ENCODE results near the gene CBLIF.
"Not testable (repeated sequence)": the region's sequence is repeated elsewhere in the genome, so short reads cannot be mapped to it uniquely, and the experiment has no call there.

The CBLIF gene

GRCh38 chr11:59794417-59794816, 50.9 kb downstream of the CBLIF start:
- DNase-seq (ENCODE audit: low spot score), result no peak

GRCh38 chr11:59792507-59792906, 52.8 kb downstream of the CBLIF start:
- DNase-seq (ENCODE audit: low spot score), result no peak

- no peak for DNase-seq (ENCODE audit: low spot score)
Observed at GRCh38 chr11:59791639-59792038, 53.7 kb downstream of the CBLIF start.

- no peak for DNase-seq (ENCODE audit: low spot score)
Observed at GRCh38 chr11:59787816-59788215, 57.5 kb downstream of the CBLIF start.

GRCh38 chr11:59787255-59787588, 58.1 kb downstream of the CBLIF start:
- DNase-seq (ENCODE audit: low spot score), result no peak

GRCh38 chr11:59785818-59786217, 59.5 kb downstream of the CBLIF start:
- DNase-seq (ENCODE audit: low spot score), result no peak

GRCh38 chr11:59784441-59784840, 60.9 kb downstream of the CBLIF start:
- DNase-seq (ENCODE audit: low spot score), result not testable (repeated sequence)

GRCh38 chr11:59783632-59784090, 61.6 kb downstream of the CBLIF start:
- no peak for DNase-seq (ENCODE audit: low spot score)

- DNase-seq (ENCODE audit: low spot score), result no peak
Observed at GRCh38 chr11:59782080-59782479, 63.2 kb downstream of the CBLIF start.

- DNase-seq (ENCODE audit: low spot score), result no peak
Observed at GRCh38 chr11:59779487-59779886, 65.8 kb downstream of the CBLIF start.
